ENCODE measurements around the gene DESI1. TPM values are rescaled to one million over a fixed set of nuclear protein-coding genes. Genes with fewer than 3 reads are reported as not detected.
A peak's percentile ranks its signal among the peaks of the same experiment; 100 is the strongest.
"Not testable (repeated sequence)": the region's sequence is repeated elsewhere in the genome, so short reads cannot be mapped to it uniquely, and the experiment has no call there.

DESI1 gene
- total and polyA plus RNA-seq, 7 experiments from 2014 or later = 10.9 to 45.7 (median 23.7) TPM

DNA sequence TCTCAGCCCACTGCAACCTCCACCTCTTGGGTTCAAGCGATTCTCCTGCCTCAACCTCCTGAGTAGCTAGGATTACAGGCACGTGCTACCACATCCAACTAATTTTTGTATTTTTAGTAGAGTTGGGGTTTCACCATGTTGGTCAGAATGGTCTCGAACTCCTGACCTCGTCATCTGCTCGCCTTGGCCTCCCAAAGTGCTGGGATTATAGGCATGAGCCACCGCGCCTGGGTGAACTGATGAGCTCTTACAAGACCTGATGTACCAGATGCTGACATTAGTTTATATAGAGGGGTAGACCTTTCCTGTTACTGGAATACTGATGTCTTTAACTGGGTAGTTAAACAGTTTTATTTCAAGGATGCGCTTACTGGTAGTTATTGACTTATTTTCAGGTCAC, 13.8 kb upstream of the DESI1 start:
- H3K27me3 ChIP-seq (ENCODE audit: control insufficient read depth in 2 of 2, insufficient read depth in 2 of 2, low read length in 2 of 2); H3K9me3 Mint-ChIP-seq; ATAC-seq; DNase-seq; H3K27ac Mint-ChIP-seq; intact Hi-C loops (cut with micrococcal nuclease); H3K27ac ChIP-seq (ENCODE audit: low read depth, low read length); H3K4me1 ChIP-seq (ENCODE audit: control insufficient read depth in 2 of 2, insufficient read depth in 2 of 2, low read length in 2 of 2); H3K4me3 ChIP-seq (ENCODE audit: low read length); H3K9me3 ChIP-seq (ENCODE audit: control insufficient read depth in 2 of 3, low read length in 3 of 3); H3K27me3 Mint-ChIP-seq; H3K4me3 Mint-ChIP-seq; CTCF ChIA-PET: not testable (repeated sequence)
- Mint-ChIP-seq H3K4me1 (peaks cover 0 to 12% (median 4%) of the 10 kb centered on the region in 7 donors), H3K36me3 (peaks cover 0 to 35% (median 10%) of the 10 kb centered on the region in 5 donors)
- peaks cover 11 to 69% (median 20%) of the 10 kb centered on the region in 3 experiments for H3K36me3 ChIP-seq (ENCODE audit: control insufficient read depth in 2 of 3, insufficient read depth in 3 of 3, low read length in 3 of 3)
- POLR2A ChIA-PET = interaction anchor here (1.0 kb wide), 1 partner anchor 13 kb away, joined by 4 read pairs; the partner anchor contains the start of gene XRCC6

DNA sequence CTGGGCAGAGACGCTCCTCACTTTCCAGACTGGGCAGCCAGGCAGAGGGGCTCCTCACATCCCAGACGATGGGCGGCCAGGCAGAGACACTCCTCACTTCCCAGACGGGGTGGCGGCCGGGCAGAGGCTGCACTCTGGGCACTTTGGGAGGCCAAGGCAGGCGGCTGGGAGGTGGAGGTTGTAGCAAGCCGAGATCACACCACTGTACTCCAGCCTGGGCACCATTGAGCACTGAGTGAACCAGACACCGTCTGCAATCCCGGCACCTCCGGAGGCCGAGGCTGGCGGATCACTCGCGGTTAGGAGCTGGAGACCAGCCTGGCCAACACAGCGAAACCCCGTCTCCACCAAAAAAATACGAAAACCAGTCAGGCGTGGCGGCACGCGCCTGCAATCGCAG, 10.8 kb upstream of the DESI1 start:
- H3K27ac ChIP-seq (ENCODE audit: low read depth, low read length); POLR2A ChIA-PET; H3K4me3 ChIP-seq (ENCODE audit: low read length); ATAC-seq; H3K9me3 ChIP-seq (ENCODE audit: control insufficient read depth in 2 of 3, low read length in 3 of 3); H3K9me3 Mint-ChIP-seq; H3K27me3 ChIP-seq (ENCODE audit: control insufficient read depth in 2 of 2, insufficient read depth in 2 of 2, low read length in 2 of 2); intact Hi-C loops (cut with micrococcal nuclease); DNase-seq; H3K27me3 Mint-ChIP-seq; H3K4me1 ChIP-seq (ENCODE audit: control insufficient read depth in 2 of 2, insufficient read depth in 2 of 2, low read length in 2 of 2); CTCF ChIA-PET: not testable (repeated sequence)
- Mint-ChIP-seq H3K27ac (peak overlapping the region in 1 of 9 donors; percentile 12), H3K36me3 (peaks cover 4 to 50% (median 24%) of the 10 kb centered on the region in 5 donors), H3K4me3 (peak overlapping the region in 1 of 10 donors; percentile 28), H3K4me1 (peaks cover 4 to 30% (median 17%) of the 10 kb centered on the region in 7 donors)
- peaks cover 0 to 71% (median 33%) of the 10 kb centered on the region in 3 experiments for H3K36me3 ChIP-seq (ENCODE audit: control insufficient read depth in 2 of 3, insufficient read depth in 3 of 3, low read length in 3 of 3)

DNA sequence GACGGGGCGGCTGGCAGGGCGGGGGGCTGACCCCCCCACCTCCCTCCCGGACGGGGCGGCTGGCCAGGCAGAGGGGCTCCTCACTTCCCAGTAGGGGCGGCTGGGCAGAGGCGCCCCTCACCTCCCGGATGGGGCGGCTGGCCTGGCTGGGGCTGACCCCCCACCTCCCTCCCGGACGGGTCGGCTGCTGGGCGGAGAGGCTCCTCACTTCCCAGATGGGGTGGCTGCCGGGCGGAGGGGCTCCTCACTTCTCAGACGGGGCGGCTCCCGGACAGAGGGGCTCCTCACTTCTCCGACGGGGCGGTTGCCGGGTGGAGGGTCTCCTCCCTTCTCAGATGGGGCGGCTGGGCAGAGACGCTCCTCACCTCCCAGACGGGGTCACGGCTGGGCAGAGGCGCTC, 10.3 kb upstream of the DESI1 start:
- H3K4me3 Mint-ChIP-seq; H3K27ac Mint-ChIP-seq; POLR2A ChIA-PET; ATAC-seq; H3K27ac ChIP-seq (ENCODE audit: low read depth, low read length); intact Hi-C loops (cut with micrococcal nuclease); H3K9me3 Mint-ChIP-seq; DNase-seq; H3K9me3 ChIP-seq (ENCODE audit: control insufficient read depth in 2 of 3, low read length in 3 of 3); H3K27me3 Mint-ChIP-seq; H3K27me3 ChIP-seq (ENCODE audit: control insufficient read depth in 2 of 2, insufficient read depth in 2 of 2, low read length in 2 of 2); CTCF ChIA-PET; H3K4me1 ChIP-seq (ENCODE audit: control insufficient read depth in 2 of 2, insufficient read depth in 2 of 2, low read length in 2 of 2); H3K4me3 ChIP-seq (ENCODE audit: low read length): not testable (repeated sequence)
- peaks cover 4 to 30% (median 17%) of the 10 kb centered on the region in 7 donors for H3K4me1 Mint-ChIP-seq
- H3K36me3 ChIP-seq (ENCODE audit: control insufficient read depth in 2 of 3, insufficient read depth in 3 of 3, low read length in 3 of 3) = peaks cover 0 to 68% (median 30%) of the 10 kb centered on the region in 3 experiments
- H3K36me3 Mint-ChIP-seq = peaks cover 4 to 47% (median 24%) of the 10 kb centered on the region in 5 donors

DNA sequence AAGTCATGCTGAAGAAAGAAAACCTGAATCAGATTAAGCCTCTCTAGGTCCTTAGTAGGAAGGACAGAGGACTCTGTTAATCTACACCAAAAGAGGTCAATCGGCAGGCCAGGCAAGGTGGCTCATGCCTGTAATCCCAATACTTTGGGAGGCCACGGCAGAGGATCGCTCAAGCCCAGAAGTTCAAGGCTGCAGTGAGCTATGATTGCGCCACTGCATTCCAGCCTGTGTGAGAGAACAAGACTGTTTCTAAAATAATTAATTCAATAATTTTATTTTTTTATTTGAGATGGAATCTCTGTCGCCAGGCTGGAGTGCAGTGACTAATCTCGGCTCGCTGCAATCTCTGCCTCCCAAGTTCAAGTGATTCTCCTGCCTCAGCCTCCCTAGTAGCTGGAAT, 4.7 kb upstream of the DESI1 start:
- Histone ChIP-seq H3K9me3 (ENCODE audit: control insufficient read depth in 2 of 3, low read length in 3 of 3) (no peaks in the 10 kb centered on the region), H3K4me3 (ENCODE audit: low read length) (no peak overlapping the region), H3K4me1 (ENCODE audit: control insufficient read depth in 2 of 2, insufficient read depth in 2 of 2, low read length in 2 of 2) (peaks cover 8 to 10% of the 10 kb centered on the region in 2 donors), H3K27ac (ENCODE audit: low read depth, low read length) (no peak overlapping the region), H3K27me3 (ENCODE audit: control insufficient read depth in 2 of 2, insufficient read depth in 2 of 2, low read length in 2 of 2) (no peaks in the 10 kb centered on the region), H3K36me3 (ENCODE audit: control insufficient read depth in 2 of 3, insufficient read depth in 3 of 3, low read length in 3 of 3) (peaks cover 0 to 70% (median 23%) of the 10 kb centered on the region in 3 experiments)
- CTCF ChIA-PET = no interaction called here
- Mint-ChIP-seq H3K9me3 (peaks cover 0 to 4% (median 0%) of the 10 kb centered on the region in 11 donors), H3K27me3 (peaks cover 0 to 3% (median 0%) of the 10 kb centered on the region in 5 donors), H3K36me3 (peaks cover 4 to 38% (median 31%) of the 10 kb centered on the region in 5 donors), H3K4me3 (no peak overlapping the region), H3K4me1 (peaks cover 17 to 47% (median 33%) of the 10 kb centered on the region in 7 donors), H3K27ac (peak overlapping the region in 1 of 9 donors; percentile 56)
- no peak for DNase-seq
- POLR2A ChIA-PET = no interaction called here
- no peak for ATAC-seq
- intact Hi-C loops (cut with micrococcal nuclease) = no loop called here

DNA sequence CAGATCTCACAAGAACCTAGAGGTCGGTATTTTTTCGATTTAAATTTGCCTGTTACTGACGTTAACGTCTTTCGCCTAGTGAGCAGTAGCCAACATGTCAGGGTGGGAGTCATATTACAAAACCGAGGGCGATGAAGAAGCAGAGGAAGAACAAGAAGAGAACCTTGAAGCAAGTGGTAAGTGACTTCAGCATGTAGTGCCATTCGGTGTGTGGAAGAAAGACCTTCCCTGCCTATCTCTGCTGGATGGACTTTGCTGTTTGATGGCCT, 1.0 kb upstream of the DESI1 start:
- Mint-ChIP-seq H3K36me3 (peaks cover 0 to 14% (median 10%) of the 10 kb centered on the region in 5 donors), H3K9me3 (peaks cover 0 to 2% (median 0%) of the 10 kb centered on the region in 11 donors), H3K27me3 (peaks cover 0 to 3% (median 0%) of the 10 kb centered on the region in 5 donors), H3K4me3 (peak overlapping the region; percentile 93 to 99 (median 97)), H3K27ac (peak overlapping the region; percentile 95 to 100 (median 99)), H3K4me1 (peaks cover 22 to 59% (median 42%) of the 10 kb centered on the region in 7 donors)
- CTCF ChIA-PET = no interaction called here
- peaks cover 0 to 40% (median 1%) of the 10 kb centered on the region in 3 experiments for H3K36me3 ChIP-seq (ENCODE audit: control insufficient read depth in 2 of 3, insufficient read depth in 3 of 3, low read length in 3 of 3)
- POLR2A ChIA-PET = interaction anchor here (0.9 to 3.7 kb wide), 6 partner anchors 13 to 210 kb away, joined by 4 to 30 read pairs (median 4); partner anchors contain the start of genes ACO2, CCDC134, PHF5A and PMM1
- ATAC-seq (no peak), DNase-seq (peak in 1 of 9 donors; percentile 13)
- no peaks in the 10 kb centered on the region for H3K9me3 ChIP-seq (ENCODE audit: control insufficient read depth in 2 of 3, low read length in 3 of 3)
- H3K4me1 ChIP-seq (ENCODE audit: control insufficient read depth in 2 of 2, insufficient read depth in 2 of 2, low read length in 2 of 2) = peaks cover 18 to 20% of the 10 kb centered on the region in 2 donors
- peak overlapping the region; percentile 99 for H3K4me3 ChIP-seq (ENCODE audit: low read length)
- peak overlapping the region; percentile 99 for H3K27ac ChIP-seq (ENCODE audit: low read depth, low read length)
- intact Hi-C loops (cut with micrococcal nuclease) = loop anchor here (1.0 to 5.0 kb wide), 18 partner anchors 32 to 803 kb away; partner anchors contain the start of genes ACO2 (in 2 of the 2), POLR3H (in 2 of the 2), RANGAP1 (in 2 of the 2) and SNU13 (in 2 of the 2)
- H3K27me3 ChIP-seq (ENCODE audit: control insufficient read depth in 2 of 2, insufficient read depth in 2 of 2, low read length in 2 of 2) = no peaks in the 10 kb centered on the region

DNA sequence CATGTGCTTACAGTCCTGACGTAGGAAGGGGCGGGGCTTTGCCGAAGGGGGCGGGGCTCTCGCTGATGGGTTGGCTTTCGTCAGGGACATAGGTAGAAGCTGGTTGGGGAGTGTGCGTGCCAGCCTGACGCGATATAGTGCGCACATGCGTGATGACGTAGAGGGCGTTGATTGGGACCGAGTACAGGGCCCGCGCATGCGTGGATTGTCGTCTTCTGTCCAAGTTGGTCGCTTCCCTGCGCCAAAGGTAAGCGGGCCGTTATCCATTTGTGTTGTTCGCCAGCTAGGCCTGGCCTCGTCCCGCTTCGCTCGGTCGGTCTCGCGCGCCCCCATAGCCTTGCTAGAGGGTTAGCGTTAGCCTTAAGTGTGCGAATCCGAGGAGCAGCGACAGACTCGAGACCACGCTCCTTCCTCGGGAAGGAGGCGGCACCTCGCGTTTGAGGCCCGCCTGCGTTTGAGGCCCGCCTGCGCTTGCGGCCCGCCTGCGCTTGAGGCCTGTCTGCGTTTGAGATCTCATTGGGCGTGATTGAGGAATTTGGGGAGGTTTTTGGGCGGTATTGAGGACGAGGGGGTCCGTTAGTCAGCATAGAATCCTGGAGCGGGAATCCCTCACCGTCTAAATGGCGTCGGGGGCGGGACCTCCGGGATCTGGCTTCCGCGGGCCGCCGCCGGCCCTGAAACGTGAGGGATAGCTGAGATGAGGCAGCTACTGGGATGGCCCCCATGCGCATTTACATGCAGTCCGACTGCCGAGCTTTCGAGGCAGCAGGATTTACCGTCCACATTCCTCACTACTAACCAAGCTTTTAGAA, 462 bp upstream of the DESI1 start, which contains the start of gene XRCC6:
Gene XRCC6, plus strand, starts transcription at position 197 of the 812 bp plus-strand sequence. CDS start 710 bp downstream, outside the sequence.
- ChIA-PET CTCF (interaction anchor here (1.5 kb wide), 1 partner anchor 218 kb away, joined by 3 read pairs; no protein-coding TSS in a partner anchor), POLR2A (interaction anchor here (0.7 to 3.7 kb wide), 13 partner anchors 10 to 209 kb away, joined by 3 to 30 read pairs (median 4); partner anchors contain the start of genes ACO2, CCDC134, PHF5A and PMM1)
- H3K27me3 Mint-ChIP-seq = peaks cover 0 to 3% (median 0%) of the 10 kb centered on the region in 5 donors
- peak within 1 kb of the TSS; percentile 99 for H3K27ac ChIP-seq (ENCODE audit: low read depth, low read length)
- peaks cover 0 to 14% (median 8%) of the 10 kb centered on the region in 5 donors for H3K36me3 Mint-ChIP-seq
- peaks cover 22 to 63% (median 44%) of the 10 kb centered on the region in 7 donors for H3K4me1 Mint-ChIP-seq
- H3K4me3 Mint-ChIP-seq = peak within 1 kb of the TSS; percentile 93 to 99 (median 97)
- peak within 1 kb of the TSS; percentile 95 to 100 (median 99) for H3K27ac Mint-ChIP-seq
- H3K4me3 ChIP-seq (ENCODE audit: low read length) = peak within 1 kb of the TSS; percentile 99
- DNase-seq (peak; percentile 97 to 100 (median 99)), ATAC-seq (peak; percentile 97)
- peaks cover 0 to 37% (median 0%) of the 10 kb centered on the region in 3 experiments for H3K36me3 ChIP-seq (ENCODE audit: control insufficient read depth in 2 of 3, insufficient read depth in 3 of 3, low read length in 3 of 3)
- no peaks in the 10 kb centered on the region for H3K27me3 ChIP-seq (ENCODE audit: control insufficient read depth in 2 of 2, insufficient read depth in 2 of 2, low read length in 2 of 2)
- peaks cover 18 to 20% of the 10 kb centered on the region in 2 donors for H3K4me1 ChIP-seq (ENCODE audit: control insufficient read depth in 2 of 2, insufficient read depth in 2 of 2, low read length in 2 of 2)
- H3K9me3 Mint-ChIP-seq = peaks cover 0 to 2% (median 0%) of the 10 kb centered on the region in 11 donors
- no peaks in the 10 kb centered on the region for H3K9me3 ChIP-seq (ENCODE audit: control insufficient read depth in 2 of 3, low read length in 3 of 3)
- intact Hi-C loops (cut with micrococcal nuclease) = loop anchor here (1.0 to 5.0 kb wide), 18 partner anchors 31 to 802 kb away; partner anchors contain the start of genes ACO2 (in 2 of the 2), POLR3H (in 2 of the 2), RANGAP1 (in 2 of the 2) and SNU13 (in 2 of the 2)
